ENCODE measurements around the gene ENPP7.
A peak's percentile ranks its signal among the peaks of the same experiment; 100 is the strongest.

The ENPP7 gene

GRCh38 chr17:79777120-79777893 lies 46.6 kb downstream of the ENPP7 start (continued):
- TF ChIP-seq PRDM10 (tag by site-specific recombination; IDR thresholded peaks at IDR 0.05) (peak; percentile 77), ZNF677 (tag by site-specific recombination; IDR thresholded peaks at IDR 0.05) (no peak), ZNF169 (tag by site-specific recombination; IDR thresholded peaks at IDR 0.05) (no peak), BCL11A (tag by site-specific recombination; IDR thresholded peaks at IDR 0.05; ENCODE audit: low read depth) (no peak), ZNF529 (tag by site-specific recombination; IDR thresholded peaks at IDR 0.05; ENCODE audit: insufficient replicate concordance) (no peak), ZNF768 (tag by site-specific recombination; IDR thresholded peaks at IDR 0.05) (no peak), ZNF140 (tag by site-specific recombination; IDR thresholded peaks at IDR 0.05) (no peak), ZNF146 (tag by site-specific recombination; IDR thresholded peaks at IDR 0.05) (0 out of 2 replicates have a peak, but pooled peaks have one; percentile 3), HIC1 (tag by site-specific recombination; IDR thresholded peaks at IDR 0.05) (no peak), ZSCAN4 (tag by site-specific recombination; IDR thresholded peaks at IDR 0.05) (no peak), YY2 (tag by site-specific recombination; IDR thresholded peaks at IDR 0.05) (no peak), REST (tag by site-specific recombination; IDR thresholded peaks at IDR 0.05) (no peak), ZNF302 (tag by site-specific recombination; IDR thresholded peaks at IDR 0.05; ENCODE audit: low read depth) (no peak), ATF2 (tag by site-specific recombination; IDR thresholded peaks at IDR 0.05; ENCODE audit: low read depth) (no peak), ZNF585B (tag by site-specific recombination; IDR thresholded peaks at IDR 0.05) (no peak), ZNF626 (tag by site-specific recombination; IDR thresholded peaks at IDR 0.05) (no peak), ZIC2 (tag by site-specific recombination; IDR thresholded peaks at IDR 0.05) (peak; percentile 60), ZBTB8A (tag by site-specific recombination; IDR thresholded peaks at IDR 0.05) (peak; percentile 96), KLF10 (tag by site-specific recombination; IDR thresholded peaks at IDR 0.05) (peak; percentile 78), ZNF843 (tag by site-specific recombination; IDR thresholded peaks at IDR 0.05) (peak; percentile 49; the same call in 1 of the 2 replicates), ZNF664 (tag by site-specific recombination; IDR thresholded peaks at IDR 0.05) (no peak), ZNF558 (tag by site-specific recombination; IDR thresholded peaks at IDR 0.05) (no peak), ZNF202 (tag by site-specific recombination; IDR thresholded peaks at IDR 0.05; ENCODE audit: borderline replicate concordance) (no peak), ZBTB44 (tag by site-specific recombination; IDR thresholded peaks at IDR 0.05) (no peak), ZNF324 (tag by site-specific recombination; IDR thresholded peaks at IDR 0.05) (peak; percentile 47; the same call in 1 of the 2 replicates), YY1 (tag by site-specific recombination; IDR thresholded peaks at IDR 0.05) (0 out of 2 replicates have a peak, but pooled peaks have one; percentile 51)

Measured in HEK293 (cell line).